ENCODE measurements around the gene SNX33.
"Not testable (repeated sequence)": the region's sequence is repeated elsewhere in the genome, so short reads cannot be mapped to it uniquely, and the experiment has no call there.

Gene SNX33

GRCh38 chr15:75684648-75685047 is 36.9 kb downstream of the SNX33 start:
- DNase-seq, result no peak

GRCh38 chr15:75685195-75685594 is 37.5 kb downstream of the SNX33 start:
- DNase-seq, result no peak

- DNase-seq, result not testable (repeated sequence)
These were observed 38.5 kb downstream of the SNX33 start for GRCh38 chr15:75686212-75686642.

- no peak for DNase-seq
These were observed 40.0 kb downstream of the SNX33 start for GRCh38 chr15:75687486-75688277.

GRCh38 chr15:75688278-75688557 is 40.5 kb downstream of the SNX33 start:
- no peak for DNase-seq

- no peak for DNase-seq
These were observed 41.1 kb downstream of the SNX33 start for GRCh38 chr15:75688831-75689230.

- DNase-seq, result not testable (repeated sequence)
These were observed 41.7 kb downstream of the SNX33 start for GRCh38 chr15:75689429-75689828.

GRCh38 chr15:75692311-75692710 is 44.6 kb downstream of the SNX33 start:
- DNase-seq, result not testable (repeated sequence)

- DNase-seq, result not testable (repeated sequence)
These were observed 45.3 kb downstream of the SNX33 start for GRCh38 chr15:75693028-75693427.

- no peak for DNase-seq
These were observed 46.0 kb downstream of the SNX33 start for GRCh38 chr15:75693501-75694240.

- DNase-seq, result peak; percentile 4
These were observed 46.8 kb downstream of the SNX33 start for GRCh38 chr15:75694241-75695182.

- no peak for DNase-seq
These were observed 47.5 kb downstream of the SNX33 start for GRCh38 chr15:75695220-75695619.

GRCh38 chr15:75695634-75696310 is 48.1 kb downstream of the SNX33 start:
- DNase-seq, result no peak

GRCh38 chr15:75696311-75696720 is 48.6 kb downstream of the SNX33 start:
- DNase-seq, result no peak

GRCh38 chr15:75696854-75697259 is 49.1 kb downstream of the SNX33 start:
- DNase-seq, result no peak

- DNase-seq, result no peak
These were observed 49.8 kb downstream of the SNX33 start for GRCh38 chr15:75697523-75697922.

- DNase-seq, result not testable (repeated sequence)
These were observed 50.4 kb downstream of the SNX33 start for GRCh38 chr15:75697974-75698747.

GRCh38 chr15:75699517-75699916 is 51.8 kb downstream of the SNX33 start:
- DNase-seq, result not testable (repeated sequence)

- not testable (repeated sequence) for DNase-seq
These were observed 52.5 kb downstream of the SNX33 start for GRCh38 chr15:75699961-75700874.

Data from DMS153 (cell line).